H9 (cell line): ENCODE measurements around the gene PPFIBP1. TPM values are rescaled to one million over a fixed set of nuclear protein-coding genes. Genes with fewer than 3 reads are reported as not detected.
A peak's percentile ranks its signal among the peaks of the same experiment; 100 is the strongest.

Experiments used
- DNase-seq: peaks from one replicate; pipeline ENCODE4 v3.0.0-alpha.2; 2017
- H2AFZ ChIP-seq: one replicate; pipeline ENCODE4 v1.6.1; 2013; ENCODE audit warnings: mild to moderate bottlenecking, low read length, control low read depth, moderate library complexity
- H2AK5ac ChIP-seq: 2 replicates; pipeline ENCODE4 v1.6.1; 2013; ENCODE audit warnings: low read length, control low read depth, mixed read lengths; ENCODE audit not compliant: insufficient read length
- H2BK120ac ChIP-seq: one replicate; pipeline ENCODE4 v1.6.1; 2013; ENCODE audit warnings: low read depth, mild to moderate bottlenecking, low read length, control low read depth, inconsistent platforms; ENCODE audit not compliant: poor library complexity, severe bottlenecking
- H2BK12ac ChIP-seq: 2 replicates; pipeline ENCODE4 v1.6.1; 2013; ENCODE audit warnings: low read length, control low read depth, mixed read lengths, low read depth; ENCODE audit not compliant: insufficient read length
- H2BK15ac ChIP-seq: 2 replicates; pipeline ENCODE4 v1.6.1; 2013; ENCODE audit warnings: low read depth, low read length, control low read depth
- H2BK20ac ChIP-seq: one replicate; pipeline ENCODE4 v1.6.1; 2013; ENCODE audit warnings: low read depth, mild to moderate bottlenecking, low read length, control low read depth, inconsistent platforms; ENCODE audit not compliant: poor library complexity, severe bottlenecking
- H2BK5ac ChIP-seq: 2 replicates; pipeline ENCODE4 v1.6.1; 2013; ENCODE audit warnings: low read length, control low read depth, mixed read lengths; ENCODE audit not compliant: insufficient read length
- H3K14ac ChIP-seq: 2 replicates; pipeline ENCODE4 v1.6.1; 2013; ENCODE audit warnings: low read length, control low read depth; ENCODE audit not compliant: insufficient read depth
- H3K18ac ChIP-seq: 2 replicates; pipeline ENCODE4 v1.6.1; 2013; ENCODE audit warnings: low read depth, mild to moderate bottlenecking, mixed read lengths, low read length, control low read depth; ENCODE audit not compliant: insufficient read length
- H3K23ac ChIP-seq: 2 replicates; pipeline ENCODE4 v1.6.1; 2013; ENCODE audit warnings: low read length, control low read depth, mixed read lengths, low read depth; ENCODE audit not compliant: insufficient read length
- H3K23me2 ChIP-seq: 2 replicates; pipeline ENCODE4 v1.6.1; 2013; ENCODE audit warnings: low read depth, mild to moderate bottlenecking, mixed read lengths, low read length, control low read depth; ENCODE audit not compliant: insufficient read length, poor library complexity, severe bottlenecking
- H3K27ac ChIP-seq: 2 replicates; pipeline ENCODE4 v1.5.1; 2013; ENCODE audit warnings: low read length, control low read depth, mixed read lengths, low read depth; ENCODE audit not compliant: insufficient read length
- H3K27me3 ChIP-seq: 2 replicates; pipeline ENCODE4 v1.6.1; 2013; ENCODE audit warnings: low read length, control low read depth, inconsistent platforms; ENCODE audit not compliant: insufficient read depth
- H3K4ac ChIP-seq: 2 replicates; pipeline ENCODE4 v1.6.1; 2013; ENCODE audit warnings: low read depth, mild to moderate bottlenecking, control low read depth, inconsistent platforms, low read length, moderate library complexity
- H3K4me1 ChIP-seq: 2 replicates; pipeline ENCODE4 v1.6.1; 2013; ENCODE audit warnings: low read length, control low read depth, inconsistent platforms; ENCODE audit not compliant: insufficient read depth
- H3K4me2 ChIP-seq: 2 replicates; pipeline ENCODE4 v1.6.1; 2013; ENCODE audit warnings: low read length, control low read depth, mixed read lengths; ENCODE audit not compliant: insufficient read length, insufficient read depth
- H3K56ac ChIP-seq: 2 replicates; pipeline ENCODE4 v1.6.1; 2013; ENCODE audit warnings: low read depth, mild to moderate bottlenecking, mixed read lengths, low read length, control low read depth; ENCODE audit not compliant: insufficient read length
- H3K79me1 ChIP-seq: 2 replicates; pipeline ENCODE4 v1.6.1; 2013; ENCODE audit warnings: low read depth, mild to moderate bottlenecking, moderate library complexity, low read length, control low read depth, inconsistent platforms; ENCODE audit not compliant: insufficient read depth, poor library complexity, severe bottlenecking
- H3K79me2 ChIP-seq: 2 replicates; pipeline ENCODE4 v1.6.1; 2013; ENCODE audit warnings: low read length, control low read depth, inconsistent platforms; ENCODE audit not compliant: insufficient read depth
- H3K9ac ChIP-seq: 2 replicates; pipeline ENCODE4 v1.6.1; 2013; ENCODE audit warnings: low read length, control low read depth, mixed read lengths; ENCODE audit not compliant: insufficient read length; ENCODE audit errors: extremely low read depth
- H3K9me3 ChIP-seq: one replicate; pipeline ENCODE4 v1.6.1; 2013; ENCODE audit warnings: low read depth, low read length, inconsistent platforms; ENCODE audit not compliant: control insufficient read depth
- H3T11ph ChIP-seq: one replicate; pipeline ENCODE4 v1.6.1; 2013; ENCODE audit warnings: mild to moderate bottlenecking, low read length, control low read depth, inconsistent platforms
- H4K20me1 ChIP-seq: one replicate; pipeline ENCODE4 v1.6.1; 2013; ENCODE audit not compliant: control insufficient read depth, insufficient read length, insufficient read depth
- H4K5ac ChIP-seq: 2 replicates; pipeline ENCODE4 v1.6.1; 2013; ENCODE audit warnings: low read depth, mild to moderate bottlenecking, mixed read lengths, low read length, control low read depth; ENCODE audit not compliant: insufficient read length
- H4K8ac ChIP-seq: replicated peaks from 2 replicates; pipeline ENCODE4 v1.6.1; 2013; ENCODE audit warnings: low read length, control low read depth, mixed read lengths, low read depth; ENCODE audit not compliant: insufficient read length
- H4K91ac ChIP-seq: 2 replicates; pipeline ENCODE4 v1.6.1; 2013; ENCODE audit warnings: low read depth, mild to moderate bottlenecking, moderate library complexity, mixed read lengths, low read length, control low read depth; ENCODE audit not compliant: insufficient read length
- H3K27ac Mint-ChIP-seq, 3 experiments: 2 replicates in 2 of 3; 3 replicates in 1 of 3; pipeline ENCODE4 v1.8.0; 2020 to 2021; ENCODE audit warnings: mixed read lengths in 3 of 3, mild to moderate bottlenecking in 1 of 3, moderate library complexity in 1 of 3
- H3K27me3 Mint-ChIP-seq: 2 replicates; pipeline ENCODE4 v1.8.0; 2021; ENCODE audit warnings: low read depth, mild to moderate bottlenecking, moderate library complexity, mixed read lengths
- H3K36me3 Mint-ChIP-seq, 3 experiments: 2 replicates in 2 of 3; 3 replicates in 1 of 3; pipeline ENCODE4 v1.8.0; 2020 to 2021; ENCODE audit warnings: low read depth in 3 of 3, mixed read lengths in 3 of 3; ENCODE audit not compliant: insufficient read depth in 1 of 3
- H3K4me1 Mint-ChIP-seq, 2 experiments: 2 replicates each; pipeline ENCODE4 v1.8.0; 2020; ENCODE audit warnings: mixed read lengths in 2 of 2
- H3K4me3 Mint-ChIP-seq, 2 experiments: 2 replicates in 1 of 2; 3 replicates in 1 of 2; pipeline ENCODE4 v1.8.0; 2020 to 2021; ENCODE audit warnings: mild to moderate bottlenecking in 2 of 2, mixed read lengths in 2 of 2, moderate library complexity in 1 of 2
- H3K9me3 Mint-ChIP-seq, 2 experiments: 2 replicates in 1 of 2; 3 replicates in 1 of 2; pipeline ENCODE4 v1.8.0; 2020; ENCODE audit warnings: mild to moderate bottlenecking in 2 of 2, mixed read lengths in 2 of 2, moderate library complexity in 1 of 2
- WGBS: extraction: QIAGEN DNeasy Blood & Tissue Kit; methylation state at CpG from one replicate; pipeline ENCODE4 v1.1.7; 2013; ENCODE audit warnings: missing lambda C conversion rate, low lambda C conversion rate, mixed read lengths; ENCODE audit not compliant: insufficient read length; ENCODE audit errors: extremely low coverage; 5-methylcytosine and 5-hydroxymethylcytosine counted together
- total RNA-seq: library from RNA; stranded (reverse); gene quantifications from 2 replicates; pipeline ENCODE4 v1.2.1, GENCODE V29; 2021
- TF ChIP-seq, protein P1 (sequence below): fragments of 200-600 bp; sonication (generic); conservative IDR thresholded peaks from 3 replicates; pipeline ENCODE4 v1.8.0; 2021; ENCODE audit warnings: antibody characterized with exemption, mild to moderate bottlenecking

The PPFIBP1 gene
- total RNA-seq, 1 experiment from 2014 or later, result 29.2 TPM

DNA sequence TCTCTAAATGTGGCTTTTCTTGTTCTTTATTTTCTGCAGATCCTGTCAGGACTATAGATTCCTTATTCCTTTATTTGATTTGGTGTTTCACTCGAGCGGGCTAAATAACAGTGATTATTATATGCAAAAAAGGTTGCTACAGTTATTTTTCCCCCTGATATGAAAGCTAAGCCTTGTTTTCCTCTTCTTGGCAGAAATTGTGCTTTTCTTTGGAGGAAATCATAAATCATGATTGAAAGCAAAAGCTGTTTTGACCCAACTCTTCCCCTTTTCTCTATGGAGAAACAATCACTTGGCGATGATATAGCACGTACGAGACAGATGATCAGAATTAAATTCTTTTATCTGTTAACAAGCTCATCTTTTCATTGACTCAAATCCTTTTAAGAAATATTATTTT is 31.4 kb downstream of the PPFIBP1 start:
- no peak for DNase-seq
- no peak overlapping the region for H2BK15ac ChIP-seq
- no peak overlapping the region for H3K9ac ChIP-seq
- H3K4ac ChIP-seq, result no peak overlapping the region
- TF ChIP-seq, protein P1, sequence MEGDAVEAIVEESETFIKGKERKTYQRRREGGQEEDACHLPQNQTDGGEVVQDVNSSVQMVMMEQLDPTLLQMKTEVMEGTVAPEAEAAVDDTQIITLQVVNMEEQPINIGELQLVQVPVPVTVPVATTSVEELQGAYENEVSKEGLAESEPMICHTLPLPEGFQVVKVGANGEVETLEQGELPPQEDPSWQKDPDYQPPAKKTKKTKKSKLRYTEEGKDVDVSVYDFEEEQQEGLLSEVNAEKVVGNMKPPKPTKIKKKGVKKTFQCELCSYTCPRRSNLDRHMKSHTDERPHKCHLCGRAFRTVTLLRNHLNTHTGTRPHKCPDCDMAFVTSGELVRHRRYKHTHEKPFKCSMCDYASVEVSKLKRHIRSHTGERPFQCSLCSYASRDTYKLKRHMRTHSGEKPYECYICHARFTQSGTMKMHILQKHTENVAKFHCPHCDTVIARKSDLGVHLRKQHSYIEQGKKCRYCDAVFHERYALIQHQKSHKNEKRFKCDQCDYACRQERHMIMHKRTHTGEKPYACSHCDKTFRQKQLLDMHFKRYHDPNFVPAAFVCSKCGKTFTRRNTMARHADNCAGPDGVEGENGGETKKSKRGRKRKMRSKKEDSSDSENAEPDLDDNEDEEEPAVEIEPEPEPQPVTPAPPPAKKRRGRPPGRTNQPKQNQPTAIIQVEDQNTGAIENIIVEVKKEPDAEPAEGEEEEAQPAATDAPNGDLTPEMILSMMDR, result no peak
- H2BK120ac ChIP-seq, result no peak overlapping the region
- no peaks in the 10 kb centered on the region for H3K9me3 Mint-ChIP-seq
- no CpG with 5 or more reads among the region's 5 CpGs for WGBS
- H2AK5ac ChIP-seq, result no peak overlapping the region
- no peak overlapping the region for H3K4me2 ChIP-seq
- no peak overlapping the region for H3K14ac ChIP-seq
- no peak overlapping the region for H3K18ac ChIP-seq
- peaks cover 28 to 41% of the 10 kb centered on the region in 2 experiments for H3K4me1 Mint-ChIP-seq
- no peak overlapping the region for H3K4me3 Mint-ChIP-seq
- no peak overlapping the region for H2BK12ac ChIP-seq
- H3K79me2 ChIP-seq, result no peaks in the 10 kb centered on the region
- H3K27ac Mint-ChIP-seq, result peak overlapping the region in 1 of 3 experiments; percentile 40; a peak in 1 of 7 replicates
- no peak overlapping the region for H2AFZ ChIP-seq
- H4K91ac ChIP-seq, result no peak overlapping the region
- H4K20me1 ChIP-seq, result no peaks in the 10 kb centered on the region
- H3K23me2 ChIP-seq, result no peaks in the 10 kb centered on the region
- H4K5ac ChIP-seq, result no peak overlapping the region
- H3T11ph ChIP-seq, result no peak overlapping the region
- no peak overlapping the region for H3K23ac ChIP-seq
- H3K79me1 ChIP-seq, result no peaks in the 10 kb centered on the region
- H3K56ac ChIP-seq, result no peak overlapping the region
- no peaks in the 10 kb centered on the region for H3K27me3 ChIP-seq
- H2BK5ac ChIP-seq, result no peak overlapping the region
- no peak overlapping the region for H4K8ac ChIP-seq
- H3K27ac ChIP-seq, result no peak overlapping the region
- no peaks in the 10 kb centered on the region for H3K27me3 Mint-ChIP-seq
- no peaks in the 10 kb centered on the region for H3K9me3 ChIP-seq
- peaks cover under 1% of the 10 kb centered on the region; the same call in 1 of the 2 replicates for H3K4me1 ChIP-seq
- H3K36me3 Mint-ChIP-seq, result no peaks in the 10 kb centered on the region
- no peak overlapping the region for H2BK20ac ChIP-seq
